Ramos (cell line): Measurements from ENCODE around the gene XIRP1.

Experiments
- in situ Hi-C: fragments of 300-500 bp; cut with MboI; formaldehyde crosslinking; loops from one replicate; pipeline ENCODE4 v1.14.3; 2022; ENCODE audit warnings: low sequenced_read_pairs; ENCODE audit not compliant: unreplicated experiment

Gene XIRP1

GRCh38 chr3:39134305-39134704 lies 58.1 kb downstream of the XIRP1 start:
- in situ Hi-C loops, result no loop called here

- in situ Hi-C loops, result no loop called here
Observed at GRCh38 chr3:39133822-39134221, 58.6 kb downstream of the XIRP1 start.
